Measurements from ENCODE around the gene LRRC3B. TPM values are rescaled to one million over a fixed set of nuclear protein-coding genes. Genes with fewer than 3 reads are reported as not detected.
A peak's percentile ranks its signal among the peaks of the same experiment; 100 is the strongest.

Gene LRRC3B
- total RNA-seq, 1 donor from 2014 or later, result 8.2 TPM

DNA sequence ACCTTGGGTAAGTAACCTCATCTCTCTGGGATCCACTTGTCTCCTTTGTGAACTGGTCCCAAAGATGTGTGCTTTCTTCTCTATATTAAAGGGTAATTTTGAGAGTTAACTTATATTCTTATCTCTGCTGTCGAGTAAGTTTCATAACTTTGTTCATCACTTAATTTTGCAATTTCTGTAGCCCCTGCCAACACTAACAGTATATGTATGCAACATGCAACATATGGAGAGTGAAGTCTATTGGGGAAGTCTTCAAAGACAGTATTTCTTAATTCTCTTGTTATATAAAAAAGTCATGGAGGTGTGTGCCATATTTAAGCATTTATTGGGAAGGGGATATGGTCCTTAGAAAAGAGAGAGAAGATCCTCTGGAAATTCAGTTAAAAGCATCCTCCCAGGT is 85.9 kb downstream of the LRRC3B start:
- no peak overlapping the region for H3K27ac ChIP-seq
- no peak overlapping the region for H3K9ac ChIP-seq
- H3K4me2 ChIP-seq, result no peak overlapping the region
- H3K4me1 Mint-ChIP-seq, result no peaks in the 10 kb centered on the region
- H3F3A ChIP-seq (ENCODE audit: low read depth), result no peaks in the 10 kb centered on the region
- no peaks in the 10 kb centered on the region for H3K9me3 ChIP-seq (ENCODE audit: low read depth)
- no peaks in the 10 kb centered on the region for H3K36me3 Mint-ChIP-seq
- H3K9me3 Mint-ChIP-seq, result no peaks in the 10 kb centered on the region
- DNase-seq (ENCODE audit: low spot score), result no peak
- no peaks in the 10 kb centered on the region for H3K27me3 Mint-ChIP-seq (ENCODE audit: insufficient read depth, low read depth)
- H4K20me1 ChIP-seq (ENCODE audit: low read depth), result no peaks in the 10 kb centered on the region
- H3K27ac Mint-ChIP-seq, result no peak overlapping the region
- H3K4me3 Mint-ChIP-seq, result no peak overlapping the region
- no peaks in the 10 kb centered on the region for H3K36me3 ChIP-seq
- no peak for TF ChIP-seq EZH2 (IDR thresholded peaks at IDR 0.05)
- TF ChIP-seq, protein P1, sequence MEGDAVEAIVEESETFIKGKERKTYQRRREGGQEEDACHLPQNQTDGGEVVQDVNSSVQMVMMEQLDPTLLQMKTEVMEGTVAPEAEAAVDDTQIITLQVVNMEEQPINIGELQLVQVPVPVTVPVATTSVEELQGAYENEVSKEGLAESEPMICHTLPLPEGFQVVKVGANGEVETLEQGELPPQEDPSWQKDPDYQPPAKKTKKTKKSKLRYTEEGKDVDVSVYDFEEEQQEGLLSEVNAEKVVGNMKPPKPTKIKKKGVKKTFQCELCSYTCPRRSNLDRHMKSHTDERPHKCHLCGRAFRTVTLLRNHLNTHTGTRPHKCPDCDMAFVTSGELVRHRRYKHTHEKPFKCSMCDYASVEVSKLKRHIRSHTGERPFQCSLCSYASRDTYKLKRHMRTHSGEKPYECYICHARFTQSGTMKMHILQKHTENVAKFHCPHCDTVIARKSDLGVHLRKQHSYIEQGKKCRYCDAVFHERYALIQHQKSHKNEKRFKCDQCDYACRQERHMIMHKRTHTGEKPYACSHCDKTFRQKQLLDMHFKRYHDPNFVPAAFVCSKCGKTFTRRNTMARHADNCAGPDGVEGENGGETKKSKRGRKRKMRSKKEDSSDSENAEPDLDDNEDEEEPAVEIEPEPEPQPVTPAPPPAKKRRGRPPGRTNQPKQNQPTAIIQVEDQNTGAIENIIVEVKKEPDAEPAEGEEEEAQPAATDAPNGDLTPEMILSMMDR (IDR thresholded peaks at IDR 0.05), result no peak
- no peak for TF ChIP-seq EZH2phosphoT487 (IDR thresholded peaks at IDR 0.05)
- H3K4me1 ChIP-seq, result peaks cover 6% of the 10 kb centered on the region
- H3K27me3 ChIP-seq, result no peaks in the 10 kb centered on the region
- H3K4me3 ChIP-seq, result no peak overlapping the region
- no peak overlapping the region for H2AFZ ChIP-seq (replicated peaks)
- no peaks in the 10 kb centered on the region for H3K79me2 ChIP-seq (ENCODE audit: low read depth)

DNA sequence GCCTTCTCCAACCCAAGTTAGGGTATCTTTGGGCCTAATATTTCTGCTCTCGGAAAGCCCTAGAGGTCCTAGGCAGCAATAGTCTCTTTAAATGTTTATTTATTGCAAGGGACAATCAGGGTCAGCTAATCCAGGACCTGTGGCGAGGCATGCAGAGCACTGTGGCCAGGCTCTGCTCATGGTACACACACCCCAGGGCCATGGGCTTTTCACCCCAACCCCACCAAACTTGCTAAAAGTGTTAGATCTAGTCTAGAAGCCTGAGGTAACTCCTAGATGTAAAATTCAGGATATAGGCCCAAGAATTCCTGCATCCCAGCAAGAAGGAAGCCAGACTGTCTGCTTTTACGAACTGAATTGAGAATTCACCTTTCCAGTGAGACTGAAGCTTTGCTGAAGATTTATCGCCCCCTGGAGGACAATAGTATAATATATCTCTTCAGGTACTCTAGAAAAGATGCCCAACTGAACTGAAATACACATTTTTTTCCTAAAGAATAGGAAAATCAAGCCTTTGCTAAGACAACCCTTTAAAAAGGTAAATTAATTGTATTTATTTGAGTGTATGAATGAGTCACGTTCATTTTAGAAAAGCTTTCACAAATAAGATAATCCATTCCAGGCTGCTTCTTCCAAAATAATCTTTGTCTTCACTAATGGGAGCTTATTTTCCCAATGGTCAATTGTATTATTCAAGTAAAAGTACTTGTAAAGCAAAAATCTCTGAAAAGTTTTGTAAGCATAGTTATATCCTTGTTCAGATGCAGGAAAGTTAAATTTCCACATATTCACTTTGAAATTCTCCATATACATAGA is 89.8 kb downstream of the LRRC3B start:
- Mint-ChIP-seq H3K27ac (no peak overlapping the region), H3K4me1 (no peaks in the 10 kb centered on the region), H3K36me3 (no peaks in the 10 kb centered on the region), H3K4me3 (no peak overlapping the region), H3K9me3 (peaks cover 6% of the 10 kb centered on the region), H3K27me3 (ENCODE audit: insufficient read depth, low read depth) (no peaks in the 10 kb centered on the region)
- H3K9me3 ChIP-seq (ENCODE audit: low read depth), result peaks cover 6% of the 10 kb centered on the region
- no peaks in the 10 kb centered on the region for H3K27me3 ChIP-seq
- TF ChIP-seq EZH2phosphoT487 (IDR thresholded peaks at IDR 0.05), result no peak
- TF ChIP-seq, protein P1 (IDR thresholded peaks at IDR 0.05), result peak; percentile 82
- no peaks in the 10 kb centered on the region for H4K20me1 ChIP-seq (ENCODE audit: low read depth)
- peaks cover 5% of the 10 kb centered on the region for H3K36me3 ChIP-seq
- peaks cover 10% of the 10 kb centered on the region for H3F3A ChIP-seq (ENCODE audit: low read depth)
- no peaks in the 10 kb centered on the region for H3K79me2 ChIP-seq (ENCODE audit: low read depth)
- H3K4me3 ChIP-seq, result no peak overlapping the region
- no peak overlapping the region for H3K9ac ChIP-seq
- peak overlapping the region; percentile 84 for H2AFZ ChIP-seq (replicated peaks)
- peak overlapping the region; percentile 37 for H3K4me2 ChIP-seq
- H3K27ac ChIP-seq, result no peak overlapping the region
- peak; percentile 87 for DNase-seq (ENCODE audit: low spot score)
- peaks cover 6% of the 10 kb centered on the region for H3K4me1 ChIP-seq

DNA sequence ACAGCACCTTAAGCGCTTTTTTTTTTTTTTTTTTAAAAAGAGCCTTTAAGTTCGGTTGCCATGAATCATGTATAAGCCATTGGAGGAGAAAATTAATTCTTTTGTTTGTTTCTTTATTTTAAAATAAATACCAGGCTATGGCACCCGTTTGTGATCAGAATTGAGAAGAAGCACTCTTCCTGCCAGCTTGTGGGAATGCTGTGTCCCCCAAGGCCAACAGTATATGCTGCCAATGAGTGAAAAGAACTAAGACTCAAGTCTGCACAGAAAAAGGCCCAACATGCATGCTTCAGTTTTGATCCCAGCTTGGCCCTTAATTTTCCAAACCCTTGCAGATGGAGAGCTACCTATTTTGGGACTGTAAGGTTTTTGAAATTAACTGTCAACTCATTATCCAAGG is 90.5 kb downstream of the LRRC3B start:
- Histone ChIP-seq H3K9me3 (ENCODE audit: low read depth) (peaks cover 6% of the 10 kb centered on the region), H3K4me3 (no peak overlapping the region), H2AFZ (replicated peaks) (no peak overlapping the region), H3K4me1 (peaks cover 10% of the 10 kb centered on the region), H3K79me2 (ENCODE audit: low read depth) (no peaks in the 10 kb centered on the region), H3K36me3 (peaks cover 5% of the 10 kb centered on the region), H4K20me1 (ENCODE audit: low read depth) (no peaks in the 10 kb centered on the region), H3F3A (ENCODE audit: low read depth) (peaks cover 10% of the 10 kb centered on the region), H3K27me3 (no peaks in the 10 kb centered on the region), H3K27ac (no peak overlapping the region), H3K9ac (no peak overlapping the region), H3K4me2 (no peak overlapping the region)
- peaks cover 4% of the 10 kb centered on the region for H3K4me1 Mint-ChIP-seq
- peaks cover 3% of the 10 kb centered on the region for H3K27me3 Mint-ChIP-seq (ENCODE audit: insufficient read depth, low read depth)
- TF ChIP-seq, protein P1 (IDR thresholded peaks at IDR 0.05), result no peak
- TF ChIP-seq EZH2phosphoT487 (IDR thresholded peaks at IDR 0.05) (no peak), EZH2 (IDR thresholded peaks at IDR 0.05) (no peak)
- no peak for DNase-seq (ENCODE audit: low spot score)
- H3K36me3 Mint-ChIP-seq, result no peaks in the 10 kb centered on the region
- H3K4me3 Mint-ChIP-seq, result no peak overlapping the region
- H3K9me3 Mint-ChIP-seq, result peaks cover 6% of the 10 kb centered on the region
- H3K27ac Mint-ChIP-seq, result no peak overlapping the region
